Diencephalon (tissue), 1 donor: ENCODE measurements around the gene LSM3. TPM values are rescaled to one million over a fixed set of nuclear protein-coding genes. Genes with fewer than 3 reads are reported as not detected.

Experiments used
- total RNA-seq: library from RNA; depleted of rRNA; stranded (reverse); fragments of >200 nt; gene quantifications from one replicate; pipeline ENCODE4 v1.2.3, GENCODE V29; 2014

LSM3 gene
- total RNA-seq: 10.4 TPM

DNA sequence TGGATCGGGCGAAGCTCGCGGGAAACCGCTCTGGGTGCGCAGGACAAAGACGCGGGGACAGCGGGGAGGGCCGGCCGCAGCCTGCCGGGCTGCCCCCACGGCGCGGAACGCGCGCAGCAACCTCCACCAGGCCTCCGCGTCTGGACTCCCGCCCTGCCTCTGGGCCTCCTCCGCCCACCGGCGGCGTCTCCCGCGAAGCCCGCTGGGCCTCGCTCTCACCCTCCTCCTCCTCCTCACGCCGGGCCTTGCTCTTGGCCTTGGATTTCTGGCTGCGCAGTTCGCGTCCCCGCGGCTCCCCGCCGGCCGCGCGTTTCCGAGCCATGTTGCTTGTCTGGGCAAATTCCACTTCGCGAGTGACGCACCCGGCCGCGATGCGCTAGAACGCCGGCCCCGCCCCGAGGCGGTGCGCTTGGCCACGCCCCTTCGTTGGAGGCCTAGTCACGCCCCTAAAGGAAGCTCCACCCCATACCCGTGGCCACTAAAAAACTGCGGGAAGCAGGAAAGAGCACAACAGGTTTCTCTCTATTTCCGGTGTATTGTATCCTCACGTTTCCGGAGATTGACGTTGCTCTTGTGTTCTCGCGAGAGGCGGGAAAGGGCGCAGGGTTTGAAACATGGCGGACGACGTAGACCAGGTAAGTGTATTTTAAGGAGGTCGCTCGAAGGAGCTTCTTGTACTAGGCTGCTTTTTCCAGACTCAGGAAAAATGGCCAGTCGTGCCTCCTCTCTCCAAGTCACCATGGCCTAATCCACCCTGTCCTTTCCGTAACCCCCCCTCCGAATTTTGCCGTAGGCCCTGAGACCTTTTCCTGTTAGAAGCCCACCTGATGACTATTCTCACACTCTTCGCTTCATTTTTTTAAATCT lies at the start of gene LSM3, which contains the start of gene XPC:
Gene LSM3, plus strand, starts transcription at position 571 of the 867 bp plus-strand sequence. Its CDS starts 44 bp downstream, at position 615.
Gene XPC, minus strand, starts transcription at position 355 of the 867 bp plus-strand sequence. Its CDS starts 33 bp downstream, at position 322.

Other genes with a start within 250 kb of the LSM3 start
- gene CHCHD4, start 53.9 kb upstream of the LSM3 start, total RNA-seq: 12.2 TPM
- 33.4 TPM for gene TMEM43, start 53.8 kb upstream of the LSM3 start, total RNA-seq
- 18.9 TPM for gene XPC, start 216 bp upstream of the LSM3 start, total RNA-seq
- 12.5 TPM for gene SLC6A6, start 223.8 kb downstream of the LSM3 start, total RNA-seq